IMR-90 (cell line): ENCODE data around the gene SLC25A22. TPM values are rescaled to one million over a fixed set of nuclear protein-coding genes. Genes with fewer than 3 reads are reported as not detected.

ENCODE experiments used
- CTCF ChIP-seq: conservative IDR thresholded peaks from 2 replicates; pipeline ENCODE4 v1.5.1; 2012; ENCODE audit warnings: mild to moderate bottlenecking, low read depth, low read length, improper control_type of control experiment
- MAFK ChIP-seq: IDR thresholded peaks from 2 replicates; pipeline ENCODE4 v1.6.1; 2012; ENCODE audit warnings: low read depth, low read length, improper control_type of control experiment
- SMC3 ChIP-seq: fragments of 150-350 bp; IDR thresholded peaks from 2 replicates; pipeline ENCODE4 v1.6.1; 2016; ENCODE audit warnings: low read depth, mild to moderate bottlenecking, antibody characterized with exemption, low read length, moderate library complexity
- polyA plus RNA-seq, 3 experiments: library from polyadenylated mRNA; depleted of rRNA; stranded (reverse); fragments of >200 nt; gene quantifications; 2 replicates each; pipeline ENCODE4 v1.2.3, GENCODE V29; 2012; ENCODE audit warnings: low replicate concordance in 1 of 3
- total RNA-seq: library from RNA; depleted of rRNA; stranded (reverse); fragments of >200 nt; gene quantifications from 2 replicates; pipeline ENCODE4 v1.2.3, GENCODE V29; 2012

The SLC25A22 gene
- total and polyA plus RNA-seq, 2 of the 4 experiments (the other 2 are of a cell fraction) = 8.2 to 41.3 TPM

GRCh38 chr11:777288-778255 is 20.5 kb downstream of the SLC25A22 start, which contains the start of gene GATD1 (continued):
- TF ChIP-seq CTCF = no peak
- no peak for TF ChIP-seq SMC3
- TF ChIP-seq MAFK = no peak
